SK-N-SH treated with all-trans-retinoic acid at 6 μM for 48 hours (cell line): ENCODE data around the gene IGFBP1.

Experiments
- GLIS3 ChIP-seq: fragments of 250-450 bp; sonication (Bioruptor Pico); IDR thresholded peaks from 2 replicates; pipeline ENCODE4 v1.5.0; 2020; ENCODE audit warnings: mild to moderate bottlenecking, moderate library complexity
- PATZ1 ChIP-seq: fragments of 250-450 bp; sonication (Bioruptor Pico); IDR thresholded peaks from 2 replicates; pipeline ENCODE4 v1.8.0; 2020; ENCODE audit warnings: mild to moderate bottlenecking, moderate library complexity, borderline replicate concordance
- TOX ChIP-seq: fragments of 250-450 bp; sonication (Bioruptor Pico); IDR thresholded peaks from 2 replicates; pipeline ENCODE4 v1.8.0; 2021; ENCODE audit warnings: mild to moderate bottlenecking, moderate library complexity, borderline replicate concordance
- ZFP30 ChIP-seq: fragments of 450-650 bp; formaldehyde crosslinking; IDR thresholded peaks from 2 replicates; pipeline ENCODE4 v1.5.0; 2022; ENCODE audit warnings: mild to moderate bottlenecking, moderate library complexity
- ZNF565 ChIP-seq: fragments of 450-650 bp; formaldehyde crosslinking; conservative IDR thresholded peaks from 2 replicates; pipeline ENCODE4 v1.5.0; 2020; ENCODE audit warnings: low read depth, mild to moderate bottlenecking, moderate library complexity

GRCh38 chr7:45881280-45881758 is 7.0 kb upstream of the IGFBP1 start:
- TF ChIP-seq PATZ1 (no peak), GLIS3 (CRISPR knock-in tag) (no peak), ZFP30 (CRISPR knock-in tag) (no peak), TOX (CRISPR knock-in tag) (no peak), ZNF565 (CRISPR knock-in tag) (no peak)
